Hypothalamus (tissue), 51 donors: ENCODE results near the gene MYO3A.

Experiments
- DNase-seq, 51 donors: peaks; one replicate each; lab custom pipeline; 2025; lab: John Stamatoyannopoulos, UW

The MYO3A gene

GRCh38 chr10:26243351-26243720 is 309.3 kb downstream of the MYO3A start:
- DNase-seq = no peak

GRCh38 chr10:26249681-26250080 is 315.7 kb downstream of the MYO3A start:
- no peak for DNase-seq

- DNase-seq = no peak
Measured at GRCh38 chr10:26251925-26252324, 317.9 kb downstream of the MYO3A start.

- peak in 1 of 51 donors; percentile 12 for DNase-seq
Measured at GRCh38 chr10:26254616-26255015, 320.6 kb downstream of the MYO3A start.

GRCh38 chr10:26259341-26259740 is 325.3 kb downstream of the MYO3A start:
- DNase-seq = no peak
